Trophoblast cell (in vitro differentiated cells and primary cell): ENCODE measurements around the gene RASIP1.

ENCODE experiments used
- DNase-seq, 2 donors: peaks; one replicate each; pipeline ENCODE4 v3.0.0-alpha.2; 2016
- H2AFZ ChIP-seq: 2 replicates; pipeline ENCODE4 v1.6.1; 2013; ENCODE audit warnings: low read length, moderate library complexity, mild to moderate bottlenecking; ENCODE audit not compliant: insufficient read depth, poor library complexity
- H2AK5ac ChIP-seq: 2 replicates; pipeline ENCODE4 v1.6.1; 2013; ENCODE audit warnings: mild to moderate bottlenecking, low read length
- H2BK120ac ChIP-seq: 2 replicates; pipeline ENCODE4 v1.6.1; 2013; ENCODE audit warnings: low read length, mild to moderate bottlenecking, moderate library complexity; ENCODE audit not compliant: insufficient read depth, poor library complexity
- H2BK12ac ChIP-seq: 2 replicates; pipeline ENCODE4 v1.6.1; 2013; ENCODE audit warnings: mild to moderate bottlenecking, low read length, moderate library complexity
- H2BK5ac ChIP-seq: 2 replicates; pipeline ENCODE4 v1.6.1; 2013; ENCODE audit warnings: low read length, low read depth, moderate library complexity, mild to moderate bottlenecking; ENCODE audit not compliant: poor library complexity
- H3K14ac ChIP-seq: 2 replicates; pipeline ENCODE4 v1.6.1; 2013; ENCODE audit warnings: mild to moderate bottlenecking, low read length
- H3K18ac ChIP-seq: 2 replicates; pipeline ENCODE4 v1.6.1; 2013; ENCODE audit warnings: mild to moderate bottlenecking, low read length
- H3K23ac ChIP-seq: 2 replicates; pipeline ENCODE4 v1.6.1; 2013; ENCODE audit warnings: low read length
- H3K27ac ChIP-seq: 2 replicates; pipeline ENCODE4 v1.5.1; 2013; ENCODE audit warnings: low read depth, mild to moderate bottlenecking, inconsistent platforms, low read length, moderate library complexity
- H3K27me3 ChIP-seq: 2 replicates; pipeline ENCODE4 v1.6.1; 2013; ENCODE audit warnings: inconsistent platforms, mild to moderate bottlenecking, low read length, moderate library complexity; ENCODE audit not compliant: insufficient read depth
- H3K36me3 ChIP-seq, 2 experiments: 1 replicate in 1 of 2; 2 replicates in 1 of 2; pipeline ENCODE4 v1.6.1; 2013; ENCODE audit warnings: low read length in 2 of 2, mild to moderate bottlenecking in 2 of 2, moderate library complexity in 1 of 2; ENCODE audit not compliant: insufficient read depth in 2 of 2, control insufficient read depth in 1 of 2
- H3K4ac ChIP-seq: 2 replicates; pipeline ENCODE4 v1.6.1; 2013; ENCODE audit warnings: low read depth, mild to moderate bottlenecking, low read length, moderate library complexity
- H3K4me1 ChIP-seq, 2 experiments: 1 replicate in 1 of 2; 2 replicates in 1 of 2; pipeline ENCODE4 v1.6.1; 2013; ENCODE audit warnings: low read length in 2 of 2, mild to moderate bottlenecking in 2 of 2, moderate library complexity in 1 of 2; ENCODE audit not compliant: insufficient read depth in 2 of 2, control insufficient read depth in 1 of 2
- H3K4me2 ChIP-seq: 2 replicates; pipeline ENCODE4 v1.6.1; 2013; ENCODE audit warnings: inconsistent platforms, mild to moderate bottlenecking, low read length, moderate library complexity
- H3K4me3 ChIP-seq: 2 replicates; pipeline ENCODE4 v1.5.1; 2013; ENCODE audit warnings: mild to moderate bottlenecking, low read depth, low read length, inconsistent platforms
- H3K79me1 ChIP-seq: one replicate; pipeline ENCODE4 v1.6.1; 2013; ENCODE audit warnings: low read length
- H3K79me2 ChIP-seq: 2 replicates; pipeline ENCODE4 v1.6.1; 2013; ENCODE audit warnings: low read length, mild to moderate bottlenecking; ENCODE audit not compliant: control insufficient read depth, insufficient read depth, poor library complexity
- H3K9ac ChIP-seq: 2 replicates; pipeline ENCODE4 v1.6.1; 2013; ENCODE audit warnings: mild to moderate bottlenecking, low read length
- H3K9me3 ChIP-seq: 2 replicates; pipeline ENCODE4 v1.6.1; 2013; ENCODE audit warnings: low read depth, mild to moderate bottlenecking, control low read depth, inconsistent platforms, low read length; ENCODE audit not compliant: insufficient read depth
- H4K12ac ChIP-seq: 2 replicates; pipeline ENCODE4 v1.6.1; 2013; ENCODE audit warnings: low read depth, mild to moderate bottlenecking, low read length, moderate library complexity
- H4K8ac ChIP-seq: 2 replicates; pipeline ENCODE4 v1.6.1; 2013; ENCODE audit warnings: low read depth, mild to moderate bottlenecking, low read length, moderate library complexity
- H4K91ac ChIP-seq: one replicate; pipeline ENCODE4 v1.6.1; 2013; ENCODE audit warnings: low read depth, mild to moderate bottlenecking, low read length, moderate library complexity
- WGBS: extraction: QIAGEN DNeasy Blood & Tissue Kit; methylation state at CpG from one replicate; pipeline ENCODE4 v1.1.7; 2013; ENCODE audit warnings: missing lambda C conversion rate; ENCODE audit not compliant: insufficient read length, insufficient coverage; ENCODE audit errors: extremely low coverage; 5-methylcytosine and 5-hydroxymethylcytosine counted together

The RASIP1 gene

GRCh38 chr19:48745208-48745995, 5.0 kb upstream of the RASIP1 start:
- H3K18ac ChIP-seq: no peak overlapping the region
- peaks cover 0 to 3% of the 10 kb centered on the region in 2 experiments for H3K4me1 ChIP-seq
- no peak overlapping the region for H3K14ac ChIP-seq
- no peak overlapping the region for H2BK5ac ChIP-seq
- no peaks in the 10 kb centered on the region for H3K79me2 ChIP-seq
- no peak overlapping the region for H3K23ac ChIP-seq
- no peak overlapping the region for H2BK120ac ChIP-seq
- no peak overlapping the region for H2AK5ac ChIP-seq
- no peak overlapping the region for H4K12ac ChIP-seq
- H3K79me1 ChIP-seq: peaks cover 2% of the 10 kb centered on the region
- no peak overlapping the region for H4K91ac ChIP-seq
- no peak overlapping the region for H3K4ac ChIP-seq
- no peak overlapping the region for H3K27ac ChIP-seq
- WGBS: no CpG with 5 or more reads among the region's 33 CpGs
- no peak overlapping the region for H4K8ac ChIP-seq
- H3K27me3 ChIP-seq: peaks cover 3% of the 10 kb centered on the region
- H2BK12ac ChIP-seq: no peak overlapping the region
- DNase-seq: peak; percentile 42 to 87
- no peak overlapping the region for H3K9ac ChIP-seq
- H2AFZ ChIP-seq: no peak overlapping the region
- no peak overlapping the region for H3K4me3 ChIP-seq
- H3K36me3 ChIP-seq: no peaks in the 10 kb centered on the region
- H3K4me2 ChIP-seq: no peak overlapping the region
- peaks cover 4% of the 10 kb centered on the region for H3K9me3 ChIP-seq

- H2BK120ac ChIP-seq: no peak overlapping the region
- no CpG with 5 or more reads among the region's 11 CpGs for WGBS
- no peak overlapping the region for H4K8ac ChIP-seq
- H2BK5ac ChIP-seq: no peak overlapping the region
- peaks cover 16% of the 10 kb centered on the region for H3K27me3 ChIP-seq
- no peak overlapping the region for H2AK5ac ChIP-seq
- no peak for DNase-seq
- H3K14ac ChIP-seq: no peak overlapping the region
- H3K79me1 ChIP-seq: peaks cover 6% of the 10 kb centered on the region
- H3K9ac ChIP-seq: no peak overlapping the region
- no peak overlapping the region for H2AFZ ChIP-seq
- peaks cover 10 to 11% of the 10 kb centered on the region in 2 experiments for H3K4me1 ChIP-seq
- no peaks in the 10 kb centered on the region for H3K36me3 ChIP-seq
- no peak overlapping the region for H3K27ac ChIP-seq
- H4K91ac ChIP-seq: no peak overlapping the region
- H2BK12ac ChIP-seq: no peak overlapping the region
- no peaks in the 10 kb centered on the region for H3K79me2 ChIP-seq
- no peak overlapping the region for H3K4me2 ChIP-seq
- H3K23ac ChIP-seq: no peak overlapping the region
- no peak overlapping the region for H3K4ac ChIP-seq
- no peak overlapping the region for H3K4me3 ChIP-seq
- no peak overlapping the region for H3K18ac ChIP-seq
- H4K12ac ChIP-seq: no peak overlapping the region
- H3K9me3 ChIP-seq: peaks cover 8% of the 10 kb centered on the region
Observed at GRCh38 chr19:48742096-48742495, 1.7 kb upstream of the RASIP1 start.

GRCh38 chr19:48741129-48741999, 954 bp upstream of the RASIP1 start:
- Histone ChIP-seq H3K4me3 (no peak overlapping the region), H3K14ac (no peak overlapping the region), H3K4me1 (peaks cover 9 to 10% of the 10 kb centered on the region in 2 experiments), H2BK12ac (no peak overlapping the region), H3K9ac (no peak overlapping the region), H3K18ac (no peak overlapping the region), H4K12ac (no peak overlapping the region), H2BK120ac (no peak overlapping the region), H3K9me3 (peaks cover 8% of the 10 kb centered on the region), H3K4me2 (no peak overlapping the region), H2BK5ac (no peak overlapping the region), H3K36me3 (no peaks in the 10 kb centered on the region), H3K23ac (no peak overlapping the region), H3K79me2 (no peaks in the 10 kb centered on the region), H3K79me1 (peaks cover 4% of the 10 kb centered on the region), H3K27ac (no peak overlapping the region), H3K4ac (no peak overlapping the region), H2AFZ (no peak overlapping the region), H4K8ac (no peak overlapping the region), H2AK5ac (no peak overlapping the region), H3K27me3 (peaks cover 16% of the 10 kb centered on the region), H4K91ac (no peak overlapping the region)
- WGBS: no CpG with 5 or more reads among the region's 35 CpGs
- DNase-seq: peak in 1 of 2 donors; percentile 23

GRCh38 chr19:48739404-48740163, 826 bp downstream of the RASIP1 start:
- peaks cover 4% of the 10 kb centered on the region for H3K9me3 ChIP-seq
- H3K4ac ChIP-seq: no peak overlapping the region
- H3K14ac ChIP-seq: no peak overlapping the region
- H2BK12ac ChIP-seq: no peak overlapping the region
- no peak overlapping the region for H3K9ac ChIP-seq
- H4K8ac ChIP-seq: no peak overlapping the region
- WGBS: no CpG with 5 or more reads among the region's 51 CpGs
- H4K91ac ChIP-seq: peak overlapping the region; percentile 4
- H2AK5ac ChIP-seq: no peak overlapping the region
- H3K36me3 ChIP-seq: no peaks in the 10 kb centered on the region
- H4K12ac ChIP-seq: no peak overlapping the region
- H2AFZ ChIP-seq: peak overlapping the region; percentile 52
- no peak for DNase-seq
- H2BK5ac ChIP-seq: no peak overlapping the region
- H3K27me3 ChIP-seq: peaks cover 16% of the 10 kb centered on the region
- H3K18ac ChIP-seq: no peak overlapping the region
- no peak overlapping the region for H3K23ac ChIP-seq
- H3K79me1 ChIP-seq: peaks cover 8% of the 10 kb centered on the region
- H3K27ac ChIP-seq: no peak overlapping the region
- no peak overlapping the region for H2BK120ac ChIP-seq
- peak overlapping the region; percentile 33 for H3K4me3 ChIP-seq
- H3K4me1 ChIP-seq: peaks cover 9 to 10% of the 10 kb centered on the region in 2 experiments
- H3K79me2 ChIP-seq: no peaks in the 10 kb centered on the region
- peak overlapping the region; percentile 72 for H3K4me2 ChIP-seq
